GM12864 (cell line): Measurements from ENCODE around the gene ATP8B3.

Experiments
- DNase-seq: peaks from one replicate; pipeline ENCODE4 v3.0.0-alpha.2; 2011; ENCODE audit warnings: low read depth
- H3K4me3 ChIP-seq: 2 replicates; pipeline ENCODE4 v1.5.1; 2011; ENCODE audit warnings: mild to moderate bottlenecking, low read depth, low read length, control low read depth
- TF ChIP-seq, protein P1 (sequence below): IDR thresholded peaks from 2 replicates; pipeline ENCODE4 v1.5.1; 2011; ENCODE audit warnings: low read depth, mild to moderate bottlenecking, moderate library complexity, low read length, control low read depth, inconsistent platforms; ENCODE audit errors: missing control alignments

ATP8B3 gene

GRCh38 chr19:1766800-1767352, 45.2 kb downstream of the ATP8B3 start:
- TF ChIP-seq, protein P1, sequence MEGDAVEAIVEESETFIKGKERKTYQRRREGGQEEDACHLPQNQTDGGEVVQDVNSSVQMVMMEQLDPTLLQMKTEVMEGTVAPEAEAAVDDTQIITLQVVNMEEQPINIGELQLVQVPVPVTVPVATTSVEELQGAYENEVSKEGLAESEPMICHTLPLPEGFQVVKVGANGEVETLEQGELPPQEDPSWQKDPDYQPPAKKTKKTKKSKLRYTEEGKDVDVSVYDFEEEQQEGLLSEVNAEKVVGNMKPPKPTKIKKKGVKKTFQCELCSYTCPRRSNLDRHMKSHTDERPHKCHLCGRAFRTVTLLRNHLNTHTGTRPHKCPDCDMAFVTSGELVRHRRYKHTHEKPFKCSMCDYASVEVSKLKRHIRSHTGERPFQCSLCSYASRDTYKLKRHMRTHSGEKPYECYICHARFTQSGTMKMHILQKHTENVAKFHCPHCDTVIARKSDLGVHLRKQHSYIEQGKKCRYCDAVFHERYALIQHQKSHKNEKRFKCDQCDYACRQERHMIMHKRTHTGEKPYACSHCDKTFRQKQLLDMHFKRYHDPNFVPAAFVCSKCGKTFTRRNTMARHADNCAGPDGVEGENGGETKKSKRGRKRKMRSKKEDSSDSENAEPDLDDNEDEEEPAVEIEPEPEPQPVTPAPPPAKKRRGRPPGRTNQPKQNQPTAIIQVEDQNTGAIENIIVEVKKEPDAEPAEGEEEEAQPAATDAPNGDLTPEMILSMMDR = no peak
- H3K4me3 ChIP-seq = no peak overlapping the region
- no peak for DNase-seq

- no peak for DNase-seq
- TF ChIP-seq, protein P1 = no peak
- no peak overlapping the region for H3K4me3 ChIP-seq
Observed at GRCh38 chr19:1765904-1766799, 45.9 kb downstream of the ATP8B3 start.

DNA sequence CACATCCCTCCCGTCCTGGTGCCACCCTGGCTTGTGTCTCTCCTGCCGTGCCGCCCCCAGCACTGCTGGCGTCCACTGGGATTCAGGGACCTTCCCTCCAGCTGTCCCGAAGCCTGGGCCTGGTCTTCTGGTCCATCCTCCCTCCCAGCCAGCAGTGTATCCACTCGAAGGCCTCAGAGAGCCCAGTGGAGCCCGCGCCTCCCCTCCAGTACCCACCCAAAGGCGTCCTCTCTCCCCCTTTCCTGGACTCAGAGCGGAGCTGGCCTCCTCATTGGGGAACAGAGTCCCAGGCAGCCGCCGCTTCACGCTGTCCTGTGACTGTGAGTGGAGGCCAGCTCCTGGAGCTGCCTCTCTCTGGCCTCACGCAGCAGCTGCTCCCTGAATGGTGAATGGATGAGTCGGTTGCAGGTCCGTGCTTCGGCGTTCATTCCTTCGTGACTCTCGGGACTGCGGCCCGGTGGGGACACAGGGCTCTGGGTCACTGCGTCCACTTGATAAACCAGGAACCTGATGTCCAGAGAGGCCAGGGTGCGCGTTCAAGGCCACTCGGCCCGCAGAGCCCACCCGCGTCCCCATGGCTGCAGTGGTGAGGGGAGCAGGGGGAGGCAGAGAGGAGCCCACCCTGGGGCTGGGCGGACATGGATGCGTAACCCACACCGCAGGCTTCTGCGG, 46.7 kb downstream of the ATP8B3 start:
- DNase-seq = no peak
- TF ChIP-seq, protein P1 = no peak
- H3K4me3 ChIP-seq = no peak overlapping the region

- no peak overlapping the region for H3K4me3 ChIP-seq
- TF ChIP-seq, protein P1 = no peak
- no peak for DNase-seq
Observed at GRCh38 chr19:1764729-1765128, 47.3 kb downstream of the ATP8B3 start.

- TF ChIP-seq, protein P1 = no peak
- no peak for DNase-seq
- no peak overlapping the region for H3K4me3 ChIP-seq
Observed at GRCh38 chr19:1763648-1764639, 48.1 kb downstream of the ATP8B3 start.
